Renal cortical epithelial cell (primary cell): ENCODE measurements around the gene C1orf167. TPM values are rescaled to one million over a fixed set of nuclear protein-coding genes. Genes with fewer than 3 reads are reported as not detected.
A peak's percentile ranks its signal among the peaks of the same experiment; 100 is the strongest.
"Not testable (repeated sequence)": the region's sequence is repeated elsewhere in the genome, so short reads cannot be mapped to it uniquely, and the experiment has no call there.

Experiments
- DNase-seq: peaks from one replicate; pipeline ENCODE4 v3.0.0-alpha.2; 2011; ENCODE audit warnings: low read depth
- total RNA-seq: library from RNA; depleted of rRNA; stranded (reverse); fragments of >200 nt; gene quantifications from 2 replicates; pipeline ENCODE4 v1.2.3, GENCODE V29; 2014

The C1orf167 gene
- total RNA-seq, 1 donor from 2014 or later = 0.25 TPM

GRCh38 chr1:11799896-11800295 lies 37.9 kb downstream of the C1orf167 start:
- DNase-seq = no peak

- DNase-seq = no peak
Measured at GRCh38 chr1:11800391-11800755, 38.4 kb downstream of the C1orf167 start.

GRCh38 chr1:11800756-11801433 lies 38.9 kb downstream of the C1orf167 start:
- no peak for DNase-seq

- no peak for DNase-seq
Measured at GRCh38 chr1:11802616-11802972, 40.6 kb downstream of the C1orf167 start.

- DNase-seq = peak; percentile 90
Measured at GRCh38 chr1:11802973-11803885, 41.2 kb downstream of the C1orf167 start.

DNA sequence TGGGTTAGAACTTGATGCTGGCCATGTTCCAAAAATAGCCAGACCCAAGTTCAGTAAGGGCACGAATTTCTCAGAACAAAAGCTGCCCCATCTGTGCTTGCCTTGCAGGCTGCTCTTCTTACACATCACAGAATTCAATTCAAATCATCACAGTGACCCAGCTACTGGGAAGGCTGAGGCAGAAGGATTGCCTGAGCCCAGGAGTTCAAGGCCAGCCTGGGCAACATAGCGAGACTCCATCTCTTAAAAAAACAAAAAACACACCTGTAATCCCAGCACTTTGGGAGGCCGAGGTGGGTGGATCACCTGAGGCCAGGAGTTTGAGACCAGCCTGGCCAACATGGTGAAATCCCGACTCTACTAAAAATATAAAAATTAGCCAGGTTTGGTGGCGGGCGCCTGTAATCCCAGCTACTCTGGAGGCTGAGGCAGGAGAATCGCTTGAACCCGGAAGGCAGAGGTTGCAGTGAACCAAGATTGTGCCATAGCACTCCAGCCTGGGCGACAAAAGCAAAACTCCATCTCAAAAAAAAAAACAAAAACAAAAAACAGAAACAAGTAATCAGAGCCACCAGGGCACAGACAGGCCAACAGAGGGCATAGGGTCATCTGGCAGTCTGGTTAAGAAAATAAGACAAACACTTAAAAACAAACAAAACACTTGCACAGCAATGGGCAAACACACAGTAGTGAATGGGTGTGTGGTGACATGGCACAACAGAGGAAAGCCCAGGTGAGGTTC lies 42.1 kb downstream of the C1orf167 start:
- not testable (repeated sequence) for DNase-seq

DNA sequence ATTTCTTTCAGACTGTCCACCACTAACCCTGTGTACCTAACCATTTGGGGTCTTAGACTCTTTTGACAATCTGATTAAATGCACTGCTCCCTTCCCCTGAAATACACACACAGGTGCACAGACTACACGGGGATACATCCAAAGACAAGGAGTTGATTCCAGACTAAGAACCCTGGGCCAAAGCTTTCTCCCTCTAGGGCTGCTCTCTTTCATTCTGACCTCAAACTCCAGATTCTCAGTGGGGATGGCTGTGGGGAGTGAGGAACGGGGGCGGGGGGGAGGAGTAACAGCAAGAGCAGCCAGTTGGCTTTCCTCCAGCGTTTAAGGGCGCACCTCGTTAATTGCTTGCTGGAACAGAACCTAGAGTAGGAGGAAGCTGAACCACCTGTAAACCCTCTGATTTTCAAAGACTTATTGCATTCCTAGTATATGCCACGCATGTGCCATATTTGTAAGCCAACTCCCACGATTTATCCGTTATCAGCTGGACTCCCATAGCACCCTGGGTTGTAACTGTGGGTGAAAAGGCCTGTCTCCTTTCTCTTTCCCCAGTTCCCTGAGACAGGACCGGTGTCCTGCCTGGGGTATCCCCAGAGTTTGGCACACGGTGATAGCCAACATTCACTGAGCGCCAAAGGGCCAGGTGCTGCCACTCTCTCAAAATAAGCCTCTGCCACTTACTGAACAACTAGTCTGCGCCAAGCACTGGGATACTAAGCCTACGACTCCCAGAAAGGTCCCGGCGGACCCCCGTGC lies 42.9 kb downstream of the C1orf167 start:
- peak; percentile 83 for DNase-seq

GRCh38 chr1:11805422-11806306 lies 43.7 kb downstream of the C1orf167 start, which contains the start of the genes CLCN6 and MTHFR:
Gene CLCN6, plus strand, starts transcription at chr1:11806191. Its CDS starts 72 bp downstream, at chr1:11806263.
Gene MTHFR, minus strand, starts transcription at chr1:11805964. Its CDS starts 2,848 bp downstream, at chr1:11803116.
- peak; percentile 95 for DNase-seq

GRCh38 chr1:11806307-11806936 lies 44.4 kb downstream of the C1orf167 start:
- no peak for DNase-seq

DNA sequence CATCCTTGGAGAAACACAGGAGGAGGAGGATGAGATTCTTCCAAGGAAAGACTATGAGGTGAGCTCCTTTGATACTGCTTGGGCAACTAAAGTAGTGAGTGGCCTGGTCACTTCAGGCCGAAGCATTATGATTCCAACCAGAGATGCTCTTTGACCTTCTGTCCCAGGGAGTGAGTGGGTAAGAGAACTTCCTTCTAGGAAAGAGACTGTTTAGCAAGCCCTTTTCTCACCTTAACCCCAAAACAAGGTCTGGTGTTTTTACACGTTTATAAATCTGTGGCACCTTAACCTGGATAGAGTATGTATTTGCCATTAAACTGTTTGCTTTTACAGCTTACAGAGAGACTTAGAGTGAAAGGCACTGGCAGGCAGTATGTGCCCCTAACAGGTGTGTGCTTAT lies 45.1 kb downstream of the C1orf167 start:
- DNase-seq = no peak

DNA sequence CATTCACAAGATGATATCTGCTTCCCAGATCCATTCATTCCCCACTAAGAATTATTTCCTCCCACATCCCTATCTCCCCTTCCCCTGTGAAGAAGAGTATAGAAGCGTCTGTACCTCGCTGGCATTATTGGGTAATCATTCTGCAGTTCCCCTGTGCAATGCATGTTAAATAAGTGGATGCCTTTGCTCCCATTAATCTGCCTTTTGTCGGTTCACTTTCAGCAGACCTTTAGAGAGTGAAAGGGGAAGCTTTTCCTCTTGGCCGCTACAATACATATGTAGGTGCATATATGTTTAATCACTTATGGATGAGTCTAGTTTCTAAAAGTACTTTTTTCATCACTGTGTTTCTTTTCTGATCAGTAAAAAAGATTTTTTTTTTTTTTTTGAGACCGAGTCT lies 51.0 kb downstream of the C1orf167 start:
- DNase-seq = no peak

- DNase-seq = no peak
Measured at GRCh38 chr1:11817192-11817591, 55.2 kb downstream of the C1orf167 start.

GRCh38 chr1:11822091-11822490 lies 60.1 kb downstream of the C1orf167 start:
- no peak for DNase-seq

- no peak for DNase-seq
Measured at GRCh38 chr1:11823366-11824137, 61.6 kb downstream of the C1orf167 start.

DNA sequence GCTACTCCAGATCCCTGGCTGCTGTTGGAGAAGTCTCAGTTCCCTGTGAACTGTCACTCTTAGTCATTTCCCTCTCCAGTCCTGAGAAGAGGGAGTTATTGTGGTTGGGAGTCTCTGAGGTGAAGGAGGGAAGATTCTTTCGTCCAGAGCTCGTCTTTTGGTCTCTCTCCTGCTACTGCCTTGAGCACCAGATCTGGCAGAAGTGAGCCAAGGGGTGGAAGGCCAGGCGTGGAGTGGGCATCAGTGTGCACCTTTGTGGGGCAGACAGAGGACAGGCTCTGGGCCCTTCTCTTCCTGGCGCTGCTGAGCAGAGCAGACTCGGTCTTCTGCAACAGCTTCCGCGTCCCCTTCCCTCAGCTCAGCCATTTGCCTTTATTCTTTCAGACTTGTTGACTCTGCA lies 63.1 kb downstream of the C1orf167 start:
- no peak for DNase-seq

DNA sequence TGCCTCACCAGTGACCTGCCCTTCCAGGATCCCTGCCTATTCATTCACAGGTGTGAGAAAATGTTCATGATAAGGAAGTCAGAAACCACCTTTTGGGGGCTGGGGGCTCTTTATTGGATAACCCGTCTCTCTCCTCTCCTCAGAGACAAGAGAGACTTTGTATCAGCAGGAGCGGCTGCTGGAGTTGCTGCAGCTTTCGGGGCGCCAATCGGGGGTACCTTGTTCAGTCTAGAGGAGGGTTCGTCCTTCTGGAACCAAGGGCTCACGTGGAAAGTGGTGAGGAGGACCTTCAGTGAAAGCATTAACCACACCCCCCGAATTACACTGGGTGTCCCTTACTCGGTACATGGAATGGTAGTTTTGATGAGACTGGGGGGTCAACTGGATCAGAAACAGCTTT lies 65.0 kb downstream of the C1orf167 start:
- no peak for DNase-seq

GRCh38 chr1:11828511-11828910 lies 66.5 kb downstream of the C1orf167 start:
- no peak for DNase-seq

DNA sequence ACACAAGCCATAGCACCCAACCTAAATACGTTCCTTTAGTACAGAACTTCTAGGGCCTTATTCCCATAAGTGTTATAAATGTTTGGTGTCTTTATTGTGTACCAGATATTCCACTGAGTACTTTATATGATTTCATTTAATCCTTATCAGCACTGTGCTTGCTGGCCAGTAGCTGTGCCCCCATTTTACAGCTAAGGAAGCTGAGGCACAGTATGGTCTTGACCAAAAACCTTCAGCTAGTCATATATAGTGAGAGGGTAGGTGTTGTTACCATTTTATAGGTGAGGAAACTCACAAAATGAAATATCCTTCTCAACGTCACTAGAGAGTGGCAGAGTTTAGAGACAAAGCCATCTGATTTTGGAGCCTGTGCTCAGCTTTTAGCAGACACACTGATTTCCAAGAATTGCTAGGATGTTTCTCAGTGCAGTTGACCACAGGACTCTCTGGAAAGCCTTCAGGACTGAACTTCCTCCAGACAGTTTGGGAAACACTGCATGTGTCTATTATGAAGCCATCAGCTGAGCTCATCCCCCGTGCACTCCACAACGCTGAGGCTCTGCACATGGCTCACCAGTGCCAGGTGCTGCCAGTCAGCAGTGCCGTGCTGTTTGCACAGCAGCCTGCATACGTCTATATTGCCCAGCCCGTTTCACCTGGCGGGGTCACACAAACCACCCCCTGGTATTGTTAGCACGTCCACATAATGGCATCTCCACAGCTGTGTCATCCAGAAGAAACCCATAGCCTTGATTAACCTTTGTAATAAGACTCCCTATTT lies 70.1 kb downstream of the C1orf167 start:
- no peak for DNase-seq
